ENCODE measurements around the gene SLC9A5. TPM values are rescaled to one million over a fixed set of nuclear protein-coding genes. Genes with fewer than 3 reads are reported as not detected.
A peak's percentile ranks its signal among the peaks of the same experiment; 100 is the strongest.

SLC9A5 gene
- total and polyA plus RNA-seq, 9 of the 15 experiments (the other 6 are each of a cell fraction or from before 2014, with no cell fraction given) = 0.06 to 3.1 (median 1.2) TPM

DNA sequence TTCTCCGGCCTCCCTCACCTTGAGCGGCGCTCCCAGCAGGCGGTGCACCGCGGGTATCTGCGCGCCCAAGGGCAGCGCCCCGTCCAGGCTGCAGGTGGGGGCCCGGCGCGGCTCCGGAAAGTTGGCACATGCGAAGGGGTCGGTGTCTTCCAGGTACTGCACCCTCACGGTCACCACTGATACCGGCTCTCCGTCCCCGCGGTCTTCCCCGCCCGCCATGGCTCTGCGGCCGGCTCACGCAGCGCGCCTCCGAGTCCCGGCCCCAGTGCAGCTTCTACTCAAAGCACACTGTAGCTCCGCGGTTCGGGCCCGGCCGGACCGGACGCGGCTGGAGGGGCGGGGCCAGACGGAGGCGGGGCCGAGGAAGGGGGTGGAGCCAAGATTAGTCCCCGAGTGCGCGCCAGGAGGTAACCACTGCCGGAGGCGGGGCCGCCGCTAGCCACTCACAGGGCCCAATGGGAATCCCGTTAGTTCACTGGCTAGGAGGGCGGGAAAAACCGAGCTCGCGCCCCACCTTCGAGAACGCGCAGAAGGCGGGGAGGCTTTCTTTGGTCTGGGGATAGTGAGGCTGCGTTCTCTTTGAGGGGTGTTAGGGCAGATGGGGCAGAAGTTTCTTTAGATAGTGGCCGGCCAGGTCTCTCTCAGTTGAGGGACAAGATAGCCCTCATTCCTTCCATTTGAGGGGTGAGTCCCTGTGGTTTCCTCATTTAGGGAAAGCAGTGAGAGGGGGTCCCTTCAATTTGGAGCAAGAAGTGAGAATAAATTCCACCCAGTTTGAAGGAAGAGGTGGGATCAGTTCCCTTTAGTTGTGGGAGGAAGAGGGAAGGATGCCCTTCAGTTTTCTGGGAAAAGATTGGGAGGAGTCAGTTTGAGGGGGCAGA is 1.3 kb upstream of the SLC9A5 start, which contains the start of gene FHOD1 (continued):
- TF ChIP-seq, protein P1, sequence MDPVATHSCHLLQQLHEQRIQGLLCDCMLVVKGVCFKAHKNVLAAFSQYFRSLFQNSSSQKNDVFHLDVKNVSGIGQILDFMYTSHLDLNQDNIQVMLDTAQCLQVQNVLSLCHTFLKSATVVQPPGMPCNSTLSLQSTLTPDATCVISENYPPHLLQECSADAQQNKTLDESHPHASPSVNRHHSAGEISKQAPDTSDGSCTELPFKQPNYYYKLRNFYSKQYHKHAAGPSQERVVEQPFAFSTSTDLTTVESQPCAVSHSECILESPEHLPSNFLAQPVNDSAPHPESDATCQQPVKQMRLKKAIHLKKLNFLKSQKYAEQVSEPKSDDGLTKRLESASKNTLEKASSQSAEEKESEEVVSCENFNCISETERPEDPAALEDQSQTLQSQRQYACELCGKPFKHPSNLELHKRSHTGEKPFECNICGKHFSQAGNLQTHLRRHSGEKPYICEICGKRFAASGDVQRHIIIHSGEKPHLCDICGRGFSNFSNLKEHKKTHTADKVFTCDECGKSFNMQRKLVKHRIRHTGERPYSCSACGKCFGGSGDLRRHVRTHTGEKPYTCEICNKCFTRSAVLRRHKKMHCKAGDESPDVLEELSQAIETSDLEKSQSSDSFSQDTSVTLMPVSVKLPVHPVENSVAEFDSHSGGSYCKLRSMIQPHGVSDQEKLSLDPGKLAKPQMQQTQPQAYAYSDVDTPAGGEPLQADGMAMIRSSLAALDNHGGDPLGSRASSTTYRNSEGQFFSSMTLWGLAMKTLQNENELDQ (CRISPR knock-in tag; IDR thresholded peaks at IDR 0.05; ENCODE audit: borderline replicate concordance) = 0 out of 2 replicates have a peak, but pooled peaks have one; percentile 29
- TF ChIP-seq EGR1 (conservative IDR thresholded peaks at IDR 0.05) = no peak
- TF ChIP-seq POLR2G (IDR thresholded peaks at IDR 0.05; ENCODE audit: low read depth, low read length) = peak; percentile 98
- peak; percentile 20 for TF ChIP-seq PHF20 (IDR thresholded peaks at IDR 0.05; ENCODE audit: partially characterized antibody)
- TF ChIP-seq RFX1 (IDR thresholded peaks at IDR 0.05) = no peak
- TF ChIP-seq NONO (IDR thresholded peaks at IDR 0.05; ENCODE audit: low read depth in 2 of 2, low read length in 1 of 2) = no peak; a peak in 1 of 4 replicates
- 0 out of 2 replicates have a peak, but pooled peaks have one; percentile 42 for TF ChIP-seq ETV1 (tag; conservative IDR thresholded peaks at IDR 0.05; ENCODE audit: low read depth)
- peak; percentile 72 for TF ChIP-seq GABPB1 (CRISPR knock-in tag; IDR thresholded peaks at IDR 0.05)
- TF ChIP-seq MYC (IDR thresholded peaks at IDR 0.05; ENCODE audit: low read depth, low read length) = 0 out of 2 replicates have a peak, but pooled peaks have one; percentile 45
- TF ChIP-seq MYC (CRISPR knock-in tag; IDR thresholded peaks at IDR 0.05; ENCODE audit: borderline replicate concordance, low read depth) = 0 out of 2 replicates have a peak, but pooled peaks have one; percentile 21
- TF ChIP-seq L3MBTL2 (IDR thresholded peaks at IDR 0.05) = peak; percentile 96
- no peak for TF ChIP-seq GATAD2A (IDR thresholded peaks at IDR 0.05)
- TF ChIP-seq, protein P2, sequence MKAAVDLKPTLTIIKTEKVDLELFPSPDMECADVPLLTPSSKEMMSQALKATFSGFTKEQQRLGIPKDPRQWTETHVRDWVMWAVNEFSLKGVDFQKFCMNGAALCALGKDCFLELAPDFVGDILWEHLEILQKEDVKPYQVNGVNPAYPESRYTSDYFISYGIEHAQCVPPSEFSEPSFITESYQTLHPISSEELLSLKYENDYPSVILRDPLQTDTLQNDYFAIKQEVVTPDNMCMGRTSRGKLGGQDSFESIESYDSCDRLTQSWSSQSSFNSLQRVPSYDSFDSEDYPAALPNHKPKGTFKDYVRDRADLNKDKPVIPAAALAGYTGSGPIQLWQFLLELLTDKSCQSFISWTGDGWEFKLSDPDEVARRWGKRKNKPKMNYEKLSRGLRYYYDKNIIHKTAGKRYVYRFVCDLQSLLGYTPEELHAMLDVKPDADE (conservative IDR thresholded peaks at IDR 0.05; ENCODE audit: control insufficient read depth, low read depth, low read length) = no peak
- TF ChIP-seq POLR3A (IDR thresholded peaks at IDR 0.05; ENCODE audit: borderline replicate concordance, extremely low read depth, insufficient read depth, insufficient read length) = no peak
- no peak for TF ChIP-seq HOXB6 (CRISPR knock-in tag; IDR thresholded peaks at IDR 0.05; ENCODE audit: borderline replicate concordance)
- TF ChIP-seq ZNF217 (CRISPR knock-in tag; IDR thresholded peaks at IDR 0.05) = no peak
- TF ChIP-seq KDM5B (IDR thresholded peaks at IDR 0.05; ENCODE audit: insufficient replicate concordance, low read depth, low read length) = peak; percentile 45
- TF ChIP-seq LCOR (CRISPR knock-in tag; IDR thresholded peaks at IDR 0.05) = peak; percentile 55; the same call in 1 of the 2 replicates
- peak; percentile 21 for TF ChIP-seq SMAD1 (IDR thresholded peaks at IDR 0.05; ENCODE audit: low read depth, low read length, partially characterized antibody)
- no peak for TF ChIP-seq HSF4 (CRISPR knock-in tag; IDR thresholded peaks at IDR 0.05; ENCODE audit: borderline replicate concordance)
- TF ChIP-seq BRD9 (IDR thresholded peaks at IDR 0.05; ENCODE audit: low read depth, partially characterized antibody) = no peak
- TF ChIP-seq, protein P3, sequence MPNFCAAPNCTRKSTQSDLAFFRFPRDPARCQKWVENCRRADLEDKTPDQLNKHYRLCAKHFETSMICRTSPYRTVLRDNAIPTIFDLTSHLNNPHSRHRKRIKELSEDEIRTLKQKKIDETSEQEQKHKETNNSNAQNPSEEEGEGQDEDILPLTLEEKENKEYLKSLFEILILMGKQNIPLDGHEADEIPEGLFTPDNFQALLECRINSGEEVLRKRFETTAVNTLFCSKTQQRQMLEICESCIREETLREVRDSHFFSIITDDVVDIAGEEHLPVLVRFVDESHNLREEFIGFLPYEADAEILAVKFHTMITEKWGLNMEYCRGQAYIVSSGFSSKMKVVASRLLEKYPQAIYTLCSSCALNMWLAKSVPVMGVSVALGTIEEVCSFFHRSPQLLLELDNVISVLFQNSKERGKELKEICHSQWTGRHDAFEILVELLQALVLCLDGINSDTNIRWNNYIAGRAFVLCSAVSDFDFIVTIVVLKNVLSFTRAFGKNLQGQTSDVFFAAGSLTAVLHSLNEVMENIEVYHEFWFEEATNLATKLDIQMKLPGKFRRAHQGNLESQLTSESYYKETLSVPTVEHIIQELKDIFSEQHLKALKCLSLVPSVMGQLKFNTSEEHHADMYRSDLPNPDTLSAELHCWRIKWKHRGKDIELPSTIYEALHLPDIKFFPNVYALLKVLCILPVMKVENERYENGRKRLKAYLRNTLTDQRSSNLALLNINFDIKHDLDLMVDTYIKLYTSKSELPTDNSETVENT (CRISPR knock-in tag; IDR thresholded peaks at IDR 0.05) = peak; percentile 56; the same call in 1 of the 2 replicates

Measured in K562 (cell line).